Middle frontal gyrus (tissue), 1 donor: ENCODE data around the gene TDRD7.
A peak's percentile ranks its signal among the peaks of the same experiment; 100 is the strongest.
"Not testable (repeated sequence)": the region's sequence is repeated elsewhere in the genome, so short reads cannot be mapped to it uniquely, and the experiment has no call there.

Experiments
- DNase-seq: peaks from one replicate; pipeline ENCODE4 v3.0.0-alpha.2; 2015; ENCODE audit warnings: low spot score; ENCODE audit errors: extremely low spot score

The TDRD7 gene

GRCh38 chr9:97478301-97478981 lies 66.5 kb downstream of the TDRD7 start:
- DNase-seq: no peak

- DNase-seq: no peak
Measured at GRCh38 chr9:97479496-97480159, 67.7 kb downstream of the TDRD7 start.

GRCh38 chr9:97480174-97480573 lies 68.3 kb downstream of the TDRD7 start:
- DNase-seq: no peak

GRCh38 chr9:97480749-97481148 lies 68.9 kb downstream of the TDRD7 start:
- no peak for DNase-seq

- no peak for DNase-seq
Measured at GRCh38 chr9:97484134-97484533, 72.2 kb downstream of the TDRD7 start.

GRCh38 chr9:97487107-97487506 lies 75.2 kb downstream of the TDRD7 start:
- DNase-seq: no peak

GRCh38 chr9:97487861-97488260 lies 76.0 kb downstream of the TDRD7 start:
- no peak for DNase-seq

GRCh38 chr9:97491216-97491999 lies 79.5 kb downstream of the TDRD7 start:
- no peak for DNase-seq

- not testable (repeated sequence) for DNase-seq
Measured at GRCh38 chr9:97497558-97498375, 85.9 kb downstream of the TDRD7 start.

- DNase-seq: not testable (repeated sequence)
Measured at GRCh38 chr9:97498846-97499245, 87.0 kb downstream of the TDRD7 start.

- DNase-seq: no peak
Measured at GRCh38 chr9:97500263-97500662, 88.4 kb downstream of the TDRD7 start.

GRCh38 chr9:97500765-97501176 lies 88.9 kb downstream of the TDRD7 start:
- no peak for DNase-seq

GRCh38 chr9:97501177-97501971 lies 89.5 kb downstream of the TDRD7 start, which contains the start of gene TMOD1:
Gene TMOD1, plus strand, starts transcription at chr9:97501666. Its CDS starts 22,523 bp downstream, at chr9:97524189.
- DNase-seq: peak; percentile 55

GRCh38 chr9:97501972-97502221 lies 90.0 kb downstream of the TDRD7 start:
- no peak for DNase-seq

- DNase-seq: no peak
Measured at GRCh38 chr9:97502222-97502983, 90.5 kb downstream of the TDRD7 start.

- no peak for DNase-seq
Measured at GRCh38 chr9:97502984-97503861, 91.3 kb downstream of the TDRD7 start.

- DNase-seq: no peak
Measured at GRCh38 chr9:97503862-97504210, 91.9 kb downstream of the TDRD7 start.

GRCh38 chr9:97504381-97505216 lies 92.7 kb downstream of the TDRD7 start:
- DNase-seq: no peak
